Neutrophil (primary cell): Measurements from ENCODE around the gene EDIL3.

Experiments used
- H3K27ac ChIP-seq: fragments of 200-600 bp; sonication (generic); 2 replicates; pipeline ENCODE4 v1.5.1; 2016; ENCODE audit warnings: mild to moderate bottlenecking, moderate library complexity
- H3K27me3 ChIP-seq: fragments of 200-600 bp; sonication (generic); 2 replicates; pipeline ENCODE4 v1.6.0; 2016; ENCODE audit warnings: mild to moderate bottlenecking
- H3K36me3 ChIP-seq: fragments of 200-600 bp; sonication (generic); 2 replicates; pipeline ENCODE4 v1.5.1; 2017
- H3K4me1 ChIP-seq, 2 experiments: fragments of 200-600 bp in 1 of 2; sonication (generic) in 1 of 2; 1 replicate in 1 of 2; 2 replicates in 1 of 2; pipeline versions ENCODE4 v1.5.1 to v1.6.1; 2013 to 2016; ENCODE audit warnings: low read depth in 1 of 2, low read length in 1 of 2, mild to moderate bottlenecking in 1 of 2, moderate library complexity in 1 of 2; ENCODE audit not compliant: control insufficient read depth in 1 of 2, insufficient read depth in 1 of 2
- H3K4me3 ChIP-seq, 2 experiments: fragments of 200-600 bp in 1 of 2; sonication (generic) in 1 of 2; 1 replicate in 1 of 2; 2 replicates in 1 of 2; pipeline ENCODE4 v1.5.1; 2013 to 2016; ENCODE audit warnings: low read depth in 1 of 2, low read length in 1 of 2, mild to moderate bottlenecking in 1 of 2, moderate library complexity in 1 of 2
- H3K9me3 ChIP-seq: fragments of 200-600 bp; sonication (generic); 2 replicates; pipeline ENCODE4 v1.5.1; 2016
- TF ChIP-seq, protein P1 (sequence below): fragments of 200-600 bp; sonication (generic); IDR thresholded peaks from 2 replicates; pipeline ENCODE4 v1.5.1; 2016; ENCODE audit warnings: antibody characterized with exemption

Gene EDIL3

DNA sequence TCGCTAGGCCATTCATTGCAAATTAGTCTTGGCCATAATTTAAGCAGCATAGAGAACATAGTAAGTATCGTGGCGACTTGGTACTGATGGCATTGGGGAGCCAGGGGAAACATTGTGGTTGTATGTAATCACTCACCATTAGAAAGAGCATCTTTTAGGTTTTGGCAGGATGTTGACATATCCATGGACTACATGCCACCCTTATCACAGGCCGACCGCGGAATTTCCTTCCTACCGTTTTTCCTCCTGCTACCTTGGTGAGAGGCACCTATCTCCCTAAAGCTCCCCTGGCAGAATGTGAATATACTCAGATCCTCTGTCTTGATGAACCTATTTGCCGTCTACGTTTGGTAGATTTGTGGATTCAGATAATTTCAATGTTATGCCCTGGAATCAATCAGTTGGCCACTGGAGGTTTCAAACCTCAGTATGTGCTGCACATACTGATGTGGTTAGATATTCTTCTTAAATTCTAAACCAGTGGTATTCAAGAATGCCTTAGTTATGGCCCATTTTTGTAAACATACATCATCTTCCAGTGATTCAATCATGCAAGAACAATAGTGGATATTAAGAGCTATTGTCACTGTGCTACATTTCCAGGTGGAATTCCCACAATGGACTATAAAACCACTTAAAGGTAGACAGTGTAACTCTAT lies 393.0 kb downstream of the EDIL3 start:
- Histone ChIP-seq H3K4me1 (no peaks in the 10 kb centered on the region), H3K27ac (no peak overlapping the region), H3K4me3 (no peak overlapping the region), H3K36me3 (no peaks in the 10 kb centered on the region), H3K27me3 (no peaks in the 10 kb centered on the region), H3K9me3 (no peaks in the 10 kb centered on the region)
- TF ChIP-seq, protein P1, sequence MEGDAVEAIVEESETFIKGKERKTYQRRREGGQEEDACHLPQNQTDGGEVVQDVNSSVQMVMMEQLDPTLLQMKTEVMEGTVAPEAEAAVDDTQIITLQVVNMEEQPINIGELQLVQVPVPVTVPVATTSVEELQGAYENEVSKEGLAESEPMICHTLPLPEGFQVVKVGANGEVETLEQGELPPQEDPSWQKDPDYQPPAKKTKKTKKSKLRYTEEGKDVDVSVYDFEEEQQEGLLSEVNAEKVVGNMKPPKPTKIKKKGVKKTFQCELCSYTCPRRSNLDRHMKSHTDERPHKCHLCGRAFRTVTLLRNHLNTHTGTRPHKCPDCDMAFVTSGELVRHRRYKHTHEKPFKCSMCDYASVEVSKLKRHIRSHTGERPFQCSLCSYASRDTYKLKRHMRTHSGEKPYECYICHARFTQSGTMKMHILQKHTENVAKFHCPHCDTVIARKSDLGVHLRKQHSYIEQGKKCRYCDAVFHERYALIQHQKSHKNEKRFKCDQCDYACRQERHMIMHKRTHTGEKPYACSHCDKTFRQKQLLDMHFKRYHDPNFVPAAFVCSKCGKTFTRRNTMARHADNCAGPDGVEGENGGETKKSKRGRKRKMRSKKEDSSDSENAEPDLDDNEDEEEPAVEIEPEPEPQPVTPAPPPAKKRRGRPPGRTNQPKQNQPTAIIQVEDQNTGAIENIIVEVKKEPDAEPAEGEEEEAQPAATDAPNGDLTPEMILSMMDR = no peak

DNA sequence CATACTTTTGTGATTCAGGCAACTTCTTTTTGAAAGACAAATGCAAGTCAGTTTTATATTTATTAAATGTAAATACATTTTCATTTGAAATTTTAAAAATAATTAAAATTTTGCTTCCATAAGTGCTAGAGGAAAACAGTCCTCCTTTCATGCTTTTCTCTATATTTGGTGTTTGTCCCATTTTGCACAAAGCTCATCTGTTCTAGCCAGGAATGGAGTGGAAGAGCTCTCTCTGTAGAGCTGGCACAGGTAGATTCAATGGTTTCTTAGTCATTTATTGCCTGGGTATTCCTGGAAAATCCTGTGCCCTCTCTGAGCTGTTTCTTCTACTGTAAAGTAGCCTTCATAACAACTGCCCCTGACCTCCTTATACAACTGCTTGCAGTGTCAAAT lies 396.4 kb downstream of the EDIL3 start:
- no peak overlapping the region for H3K4me3 ChIP-seq
- H3K27me3 ChIP-seq = no peaks in the 10 kb centered on the region
- H3K9me3 ChIP-seq = no peaks in the 10 kb centered on the region
- no peaks in the 10 kb centered on the region for H3K4me1 ChIP-seq
- TF ChIP-seq, protein P1 = no peak
- H3K36me3 ChIP-seq = no peaks in the 10 kb centered on the region
- no peak overlapping the region for H3K27ac ChIP-seq

DNA sequence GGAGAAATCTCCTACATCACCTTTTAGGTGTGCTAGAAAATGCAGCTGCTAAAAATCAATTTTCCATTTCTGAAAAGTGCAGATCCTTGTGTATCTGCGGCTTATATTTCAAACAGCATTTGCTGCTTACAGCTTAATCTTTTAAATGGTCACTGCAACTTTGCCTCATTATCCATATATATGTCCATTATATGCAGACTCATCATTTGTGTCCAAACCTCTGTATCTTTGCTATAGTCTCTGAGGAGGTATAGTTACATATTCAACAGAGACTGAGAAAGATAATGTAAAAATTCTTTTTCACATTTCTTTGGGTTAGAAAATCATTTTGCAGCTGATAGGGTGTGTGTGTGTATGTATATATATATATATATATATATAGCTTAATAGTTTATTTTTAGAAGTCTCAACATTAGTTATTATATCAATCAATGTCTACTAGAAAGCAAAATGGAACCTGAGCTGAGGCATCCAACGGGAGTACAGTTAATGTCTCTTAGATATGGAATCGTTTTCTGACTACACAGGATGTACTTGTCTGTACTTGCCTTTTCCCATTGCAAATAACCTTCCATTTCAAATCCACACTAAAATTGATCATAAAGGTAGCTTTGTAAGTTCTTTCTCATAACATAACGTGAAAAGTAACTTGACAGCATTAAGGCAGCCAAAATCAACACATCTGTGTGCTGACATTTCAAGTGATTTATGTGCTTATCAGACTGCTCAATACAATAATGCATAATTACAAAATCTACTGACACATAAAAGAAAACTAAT lies 397.0 kb downstream of the EDIL3 start:
- TF ChIP-seq, protein P1 = no peak
- H3K4me3 ChIP-seq = no peak overlapping the region
- H3K27ac ChIP-seq = no peak overlapping the region
- H3K4me1 ChIP-seq = no peaks in the 10 kb centered on the region
- H3K27me3 ChIP-seq = no peaks in the 10 kb centered on the region
- H3K9me3 ChIP-seq = no peaks in the 10 kb centered on the region
- H3K36me3 ChIP-seq = no peaks in the 10 kb centered on the region

DNA sequence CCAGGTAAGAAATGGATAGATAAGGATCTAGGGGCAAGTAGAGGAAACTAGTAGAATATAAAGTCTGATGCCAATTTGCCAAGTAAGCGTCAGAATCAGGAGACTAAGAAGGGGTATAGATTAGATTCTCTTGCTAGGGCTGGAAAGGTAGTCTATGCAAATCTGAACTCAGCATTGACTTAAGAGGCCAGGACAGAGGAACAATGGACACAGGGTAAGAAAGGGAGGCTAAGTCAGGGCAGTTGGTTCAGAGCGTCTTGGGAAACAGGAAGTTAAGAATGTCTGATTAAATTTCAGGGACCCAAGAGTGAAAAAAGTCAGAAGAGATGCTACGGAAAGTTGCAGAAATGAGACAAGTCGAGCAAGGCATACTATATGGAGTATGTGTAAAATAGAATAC lies 400.8 kb downstream of the EDIL3 start:
- Histone ChIP-seq H3K4me3 (no peak overlapping the region), H3K36me3 (no peaks in the 10 kb centered on the region), H3K4me1 (no peaks in the 10 kb centered on the region), H3K27ac (no peak overlapping the region), H3K27me3 (no peaks in the 10 kb centered on the region), H3K9me3 (no peaks in the 10 kb centered on the region)
- TF ChIP-seq, protein P1 = no peak

DNA sequence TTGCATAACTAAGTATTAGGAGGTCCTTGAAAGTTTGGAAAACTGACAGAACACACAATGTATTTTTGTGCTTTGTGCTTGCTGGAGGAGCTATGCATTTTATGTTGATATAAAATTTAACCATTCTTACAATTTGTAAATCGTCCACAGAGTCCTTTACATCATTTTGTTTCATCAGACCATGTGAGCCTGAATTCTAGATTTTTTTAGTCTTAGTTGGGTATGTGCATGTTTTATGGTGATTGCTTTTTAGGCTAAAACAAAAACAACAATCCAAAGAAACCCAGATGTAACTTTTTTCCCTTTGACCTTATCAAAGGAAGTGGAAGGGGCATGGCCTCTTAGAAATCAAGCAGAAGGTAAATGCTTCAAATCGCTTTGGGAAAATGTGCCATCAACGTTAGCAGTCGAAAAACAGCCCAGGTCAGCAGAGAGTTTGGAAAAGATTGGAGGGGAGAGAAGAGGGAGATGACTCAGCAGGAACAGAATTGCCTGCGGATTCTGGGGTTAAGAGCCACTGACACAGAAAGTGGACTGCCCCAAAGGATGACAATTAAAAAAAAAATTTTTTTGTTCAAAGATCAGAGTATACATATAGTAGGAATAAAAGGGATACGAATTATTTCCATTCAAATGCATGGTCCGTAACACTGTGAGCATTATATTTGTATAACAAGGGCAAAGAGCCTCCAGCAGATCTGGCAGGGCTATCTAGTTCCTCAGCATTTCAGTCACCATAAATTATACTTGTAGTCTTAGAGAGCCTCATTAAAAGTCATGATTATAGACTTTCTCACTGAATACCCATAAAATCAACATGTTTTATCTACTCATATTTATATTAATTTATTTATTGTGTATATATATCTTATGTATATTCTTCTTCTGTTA lies 410.5 kb downstream of the EDIL3 start:
- H3K9me3 ChIP-seq = no peaks in the 10 kb centered on the region
- TF ChIP-seq, protein P1 = no peak
- H3K27me3 ChIP-seq = no peaks in the 10 kb centered on the region
- no peaks in the 10 kb centered on the region for H3K4me1 ChIP-seq
- H3K27ac ChIP-seq = no peak overlapping the region
- no peak overlapping the region for H3K4me3 ChIP-seq
- H3K36me3 ChIP-seq = no peaks in the 10 kb centered on the region
